ENCODE measurements around the gene VPS13D. TPM values are rescaled to one million over a fixed set of nuclear protein-coding genes. Genes with fewer than 3 reads are reported as not detected.

VPS13D gene
- total and polyA plus RNA-seq, 4 donors = 10.2 to 68.3 (median 12.6) TPM

DNA sequence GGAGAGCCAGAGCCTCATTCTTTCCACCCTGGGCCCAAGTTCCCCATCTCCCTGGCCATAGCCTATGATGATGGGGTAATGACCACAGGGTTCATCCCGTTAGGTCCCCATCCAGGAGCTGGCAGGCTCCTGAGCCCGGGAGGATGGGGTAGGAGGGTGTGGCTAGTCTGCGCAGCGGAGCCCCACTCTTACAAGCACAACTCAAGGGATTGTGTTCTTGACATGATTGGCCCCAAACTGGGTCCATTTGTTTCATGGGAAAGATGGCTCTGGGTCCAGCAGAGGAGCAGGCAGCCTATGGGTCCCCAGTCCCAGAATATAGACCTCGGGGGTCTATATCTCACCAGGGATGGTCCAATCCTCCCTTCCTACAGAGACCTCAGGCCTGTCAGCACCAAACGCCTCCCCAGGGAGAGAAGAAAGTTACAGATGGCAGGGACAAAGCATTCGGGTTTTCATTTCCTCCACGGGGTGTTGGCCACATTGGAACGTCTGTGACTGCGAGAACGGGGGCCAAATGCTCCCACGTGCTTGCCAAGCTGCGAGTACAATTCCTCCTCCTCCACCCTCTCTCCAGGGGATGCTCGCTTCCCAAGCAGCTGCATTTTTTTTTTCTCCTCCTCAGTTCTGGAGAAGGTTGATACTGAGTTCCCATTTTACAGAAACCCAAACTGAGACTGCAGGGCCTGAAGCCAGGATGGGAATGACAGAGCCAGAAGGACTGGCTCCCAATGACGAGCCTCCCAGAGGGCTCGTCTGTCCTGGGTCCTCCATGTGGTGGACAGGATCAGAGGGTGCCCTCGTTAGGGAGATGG, 317.1 kb downstream of the VPS13D start (continued):
- TF ChIP-seq, protein P1, sequence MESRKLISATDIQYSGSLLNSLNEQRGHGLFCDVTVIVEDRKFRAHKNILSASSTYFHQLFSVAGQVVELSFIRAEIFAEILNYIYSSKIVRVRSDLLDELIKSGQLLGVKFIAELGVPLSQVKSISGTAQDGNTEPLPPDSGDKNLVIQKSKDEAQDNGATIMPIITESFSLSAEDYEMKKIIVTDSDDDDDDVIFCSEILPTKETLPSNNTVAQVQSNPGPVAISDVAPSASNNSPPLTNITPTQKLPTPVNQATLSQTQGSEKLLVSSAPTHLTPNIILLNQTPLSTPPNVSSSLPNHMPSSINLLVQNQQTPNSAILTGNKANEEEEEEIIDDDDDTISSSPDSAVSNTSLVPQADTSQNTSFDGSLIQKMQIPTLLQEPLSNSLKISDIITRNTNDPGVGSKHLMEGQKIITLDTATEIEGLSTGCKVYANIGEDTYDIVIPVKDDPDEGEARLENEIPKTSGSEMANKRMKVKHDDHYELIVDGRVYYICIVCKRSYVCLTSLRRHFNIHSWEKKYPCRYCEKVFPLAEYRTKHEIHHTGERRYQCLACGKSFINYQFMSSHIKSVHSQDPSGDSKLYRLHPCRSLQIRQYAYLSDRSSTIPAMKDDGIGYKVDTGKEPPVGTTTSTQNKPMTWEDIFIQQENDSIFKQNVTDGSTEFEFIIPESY (IDR thresholded peaks at IDR 0.05) = no peak
- TF ChIP-seq, protein P2, sequence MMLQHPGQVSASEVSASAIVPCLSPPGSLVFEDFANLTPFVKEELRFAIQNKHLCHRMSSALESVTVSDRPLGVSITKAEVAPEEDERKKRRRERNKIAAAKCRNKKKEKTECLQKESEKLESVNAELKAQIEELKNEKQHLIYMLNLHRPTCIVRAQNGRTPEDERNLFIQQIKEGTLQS (IDR thresholded peaks at IDR 0.05) = no peak

DNA sequence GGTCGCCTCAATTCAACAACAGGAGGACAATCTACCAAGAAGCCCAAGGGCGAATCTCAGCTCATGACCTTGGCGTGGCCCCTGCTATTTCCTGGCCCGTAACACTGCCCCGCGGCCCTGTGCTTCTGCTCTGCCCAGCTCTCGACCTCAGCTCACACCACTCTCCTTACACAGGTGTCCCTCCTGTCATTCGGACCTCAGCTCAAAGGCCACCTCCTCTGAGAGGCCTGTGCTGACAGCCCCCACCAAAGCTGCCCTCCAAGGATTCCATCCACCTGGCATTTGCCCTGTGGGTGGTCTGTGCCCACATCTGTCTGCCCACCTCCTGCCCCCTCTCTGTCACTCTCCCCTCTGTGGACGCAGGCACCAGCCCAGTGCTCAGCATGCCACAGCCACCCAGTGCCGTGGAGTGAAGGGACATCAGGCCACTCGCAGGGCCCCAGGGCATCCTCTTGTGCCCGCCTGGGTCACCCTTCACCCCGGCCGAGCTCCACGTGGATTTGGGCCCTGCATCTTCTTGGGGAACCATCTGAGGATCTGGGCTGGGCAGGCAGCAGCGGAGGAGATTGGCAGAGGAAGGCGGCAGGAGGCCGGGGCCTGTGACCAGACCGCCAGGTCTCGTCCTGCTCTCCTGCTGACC, 317.9 kb downstream of the VPS13D start:
- Histone ChIP-seq H3K4me3 (ENCODE audit: low read depth in 1 of 3, low read length in 3 of 3) (no peak overlapping the region), H3K9me3 (ENCODE audit: control insufficient read depth in 4 of 4, low read length in 3 of 4) (no peaks in the 10 kb centered on the region), H3K4me1 (ENCODE audit: control insufficient read depth in 4 of 4, insufficient read depth in 4 of 4, low read length in 3 of 4) (peaks cover 2 to 6% (median 4%) of the 10 kb centered on the region in 4 donors), H3K36me3 (ENCODE audit: control insufficient read depth in 4 of 4, insufficient read depth in 3 of 4, low read depth in 1 of 4, low read length in 3 of 4) (no peaks in the 10 kb centered on the region), H3K9ac (ENCODE audit: low read depth in 1 of 2, low read length in 2 of 2) (no peak overlapping the region), H3K27me3 (ENCODE audit: control insufficient read depth in 4 of 4, insufficient read depth in 4 of 4, low read length in 3 of 4) (no peaks in the 10 kb centered on the region), H3K27ac (ENCODE audit: low read depth in 1 of 2, low read length in 2 of 2) (no peak overlapping the region)
- no peak for DNase-seq (ENCODE audit: low spot score)
- TF ChIP-seq, protein P3, sequence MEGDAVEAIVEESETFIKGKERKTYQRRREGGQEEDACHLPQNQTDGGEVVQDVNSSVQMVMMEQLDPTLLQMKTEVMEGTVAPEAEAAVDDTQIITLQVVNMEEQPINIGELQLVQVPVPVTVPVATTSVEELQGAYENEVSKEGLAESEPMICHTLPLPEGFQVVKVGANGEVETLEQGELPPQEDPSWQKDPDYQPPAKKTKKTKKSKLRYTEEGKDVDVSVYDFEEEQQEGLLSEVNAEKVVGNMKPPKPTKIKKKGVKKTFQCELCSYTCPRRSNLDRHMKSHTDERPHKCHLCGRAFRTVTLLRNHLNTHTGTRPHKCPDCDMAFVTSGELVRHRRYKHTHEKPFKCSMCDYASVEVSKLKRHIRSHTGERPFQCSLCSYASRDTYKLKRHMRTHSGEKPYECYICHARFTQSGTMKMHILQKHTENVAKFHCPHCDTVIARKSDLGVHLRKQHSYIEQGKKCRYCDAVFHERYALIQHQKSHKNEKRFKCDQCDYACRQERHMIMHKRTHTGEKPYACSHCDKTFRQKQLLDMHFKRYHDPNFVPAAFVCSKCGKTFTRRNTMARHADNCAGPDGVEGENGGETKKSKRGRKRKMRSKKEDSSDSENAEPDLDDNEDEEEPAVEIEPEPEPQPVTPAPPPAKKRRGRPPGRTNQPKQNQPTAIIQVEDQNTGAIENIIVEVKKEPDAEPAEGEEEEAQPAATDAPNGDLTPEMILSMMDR (IDR thresholded peaks at IDR 0.05; ENCODE audit: low read depth, low read length, missing input control) = no peak
- TF ChIP-seq SP1 (IDR thresholded peaks at IDR 0.05) (no peak), JUND (IDR thresholded peaks at IDR 0.05) (no peak), GABPA (IDR thresholded peaks at IDR 0.05 in 1 of 2, conservative IDR thresholded peaks at IDR 0.05 in 1 of 2) (no peak), HNF4G (IDR thresholded peaks at IDR 0.05) (no peak), EGR1 (IDR thresholded peaks at IDR 0.05; ENCODE audit: low read depth in 2 of 2) (no peak)
- WGBS = 94% methylated on average over 20 of the region's 20 CpGs

DNA sequence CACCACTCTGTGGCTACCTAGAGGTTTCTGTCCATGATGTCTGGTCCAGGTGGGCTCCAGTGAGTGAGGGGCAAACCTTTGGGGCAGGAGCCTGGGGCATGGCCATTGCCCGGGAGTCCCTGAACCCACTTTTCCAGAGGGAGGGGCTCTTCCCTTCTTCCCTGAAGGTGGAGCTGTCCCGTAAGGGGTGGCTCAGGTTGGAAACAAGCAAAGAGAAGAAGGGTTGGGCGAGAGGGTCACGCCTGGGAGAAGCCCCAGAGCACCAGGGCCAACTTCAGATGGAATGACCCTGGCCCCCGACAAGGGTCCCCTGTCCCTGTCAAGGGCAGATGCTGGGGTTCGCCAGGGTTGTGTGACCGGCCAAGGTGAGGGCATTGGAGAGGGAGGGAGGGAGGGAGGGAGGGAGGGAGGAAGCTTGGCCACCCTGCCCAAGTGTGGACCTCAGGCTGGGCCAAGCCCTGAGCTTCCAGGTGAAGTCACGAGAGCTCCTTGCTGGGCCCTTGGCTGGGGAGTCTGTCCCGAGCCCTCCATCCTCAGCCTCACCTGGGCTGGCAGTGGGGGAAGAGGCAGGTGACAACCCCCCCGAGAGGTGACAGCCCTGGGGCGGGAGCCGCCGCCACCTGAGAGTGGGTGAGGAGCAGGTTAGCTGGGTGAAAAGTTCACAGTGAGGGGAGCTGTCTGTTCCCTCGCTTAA, 318.6 kb downstream of the VPS13D start:
- Histone ChIP-seq H3K4me1 (ENCODE audit: control insufficient read depth in 4 of 4, insufficient read depth in 4 of 4, low read length in 3 of 4) (peaks cover 2 to 7% (median 4%) of the 10 kb centered on the region in 4 donors), H3K36me3 (ENCODE audit: control insufficient read depth in 4 of 4, insufficient read depth in 3 of 4, low read depth in 1 of 4, low read length in 3 of 4) (no peaks in the 10 kb centered on the region), H3K27ac (ENCODE audit: low read depth in 1 of 2, low read length in 2 of 2) (no peak overlapping the region), H3K9ac (ENCODE audit: low read depth in 1 of 2, low read length in 2 of 2) (no peak overlapping the region), H3K9me3 (ENCODE audit: control insufficient read depth in 4 of 4, low read length in 3 of 4) (no peaks in the 10 kb centered on the region), H3K27me3 (ENCODE audit: control insufficient read depth in 4 of 4, insufficient read depth in 4 of 4, low read length in 3 of 4) (no peaks in the 10 kb centered on the region), H3K4me3 (ENCODE audit: low read depth in 1 of 3, low read length in 3 of 3) (no peak overlapping the region)
- no peak for DNase-seq (ENCODE audit: low spot score)
- 95% methylated on average over 14 of the region's 14 CpGs for WGBS
- TF ChIP-seq FOXA2 (IDR thresholded peaks at IDR 0.05) (no peak), FOXA1 (IDR thresholded peaks at IDR 0.05) (no peak), NR2F2 (IDR thresholded peaks at IDR 0.05) (no peak), RAD21 (IDR thresholded peaks at IDR 0.05) (no peak), TAF1 (conservative IDR thresholded peaks at IDR 0.05) (no peak), HNF4G (IDR thresholded peaks at IDR 0.05) (no peak), YY1 (IDR thresholded peaks at IDR 0.05) (no peak), RXRA (IDR thresholded peaks at IDR 0.05) (no peak)
- TF ChIP-seq, protein P4, sequence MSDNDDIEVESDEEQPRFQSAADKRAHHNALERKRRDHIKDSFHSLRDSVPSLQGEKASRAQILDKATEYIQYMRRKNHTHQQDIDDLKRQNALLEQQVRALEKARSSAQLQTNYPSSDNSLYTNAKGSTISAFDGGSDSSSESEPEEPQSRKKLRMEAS (IDR thresholded peaks at IDR 0.05) = no peak
- TF ChIP-seq, protein P3 (IDR thresholded peaks at IDR 0.05; ENCODE audit: low read depth, low read length, missing input control) = no peak
- TF ChIP-seq, protein P1 (IDR thresholded peaks at IDR 0.05) = no peak

All from liver (tissue), 9 donors.